ENCODE data around the gene KMT5B. TPM values are rescaled to one million over a fixed set of nuclear protein-coding genes. Genes with fewer than 3 reads are reported as not detected.
A peak's percentile ranks its signal among the peaks of the same experiment; 100 is the strongest.

KMT5B gene
- total RNA-seq, 2 experiments from 2014 or later, result 25.7 to 28.0 TPM

DNA sequence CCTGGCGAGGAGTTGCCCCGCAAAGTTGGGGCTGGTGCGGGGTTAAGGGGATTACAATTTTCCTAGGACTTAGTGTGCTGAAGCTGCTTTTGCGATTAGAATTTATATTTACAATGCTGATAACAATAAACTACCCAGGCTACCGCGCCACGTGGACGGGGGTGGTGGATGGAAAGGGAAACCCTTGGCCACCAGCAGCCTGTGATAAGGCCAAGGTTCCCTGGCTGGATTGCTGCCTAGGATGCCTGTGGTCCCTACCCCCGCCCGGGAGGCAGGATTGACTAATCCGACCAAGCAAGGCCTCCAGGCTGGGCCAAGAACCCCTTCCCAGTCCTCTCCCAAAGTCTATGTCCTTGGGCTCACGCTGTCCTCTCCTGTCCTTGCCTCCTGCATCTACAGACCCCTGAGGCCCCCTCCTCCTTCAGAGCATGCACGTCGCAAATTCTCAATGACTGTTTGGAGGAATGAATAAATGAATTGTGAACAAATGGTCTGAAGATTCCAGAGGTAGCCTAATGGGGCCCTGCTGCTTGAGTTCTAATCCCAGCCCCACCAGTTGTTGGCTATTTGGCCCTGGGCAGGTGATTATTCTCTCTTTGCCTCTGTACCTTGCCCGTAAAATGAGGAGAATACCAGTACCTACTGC, 84.3 kb downstream of the KMT5B start:
- H3K27ac Mint-ChIP-seq, result no peak overlapping the region
- peaks cover 5% of the 10 kb centered on the region for H3K36me3 Mint-ChIP-seq (ENCODE audit: low read depth)
- H3K27me3 Mint-ChIP-seq, result peaks cover 14% of the 10 kb centered on the region
- ChIA-PET POLR2A (interaction anchor here (1.2 kb wide), 1 partner anchor 27 kb away, joined by 3 read pairs; no protein-coding TSS in a partner anchor), CTCF (no interaction called here)
- no peak overlapping the region for H3K4me3 Mint-ChIP-seq
- H3K9me3 Mint-ChIP-seq, result peaks cover 12% of the 10 kb centered on the region
- H3K4me1 Mint-ChIP-seq, result no peaks in the 10 kb centered on the region
- no peak for DNase-seq

DNA sequence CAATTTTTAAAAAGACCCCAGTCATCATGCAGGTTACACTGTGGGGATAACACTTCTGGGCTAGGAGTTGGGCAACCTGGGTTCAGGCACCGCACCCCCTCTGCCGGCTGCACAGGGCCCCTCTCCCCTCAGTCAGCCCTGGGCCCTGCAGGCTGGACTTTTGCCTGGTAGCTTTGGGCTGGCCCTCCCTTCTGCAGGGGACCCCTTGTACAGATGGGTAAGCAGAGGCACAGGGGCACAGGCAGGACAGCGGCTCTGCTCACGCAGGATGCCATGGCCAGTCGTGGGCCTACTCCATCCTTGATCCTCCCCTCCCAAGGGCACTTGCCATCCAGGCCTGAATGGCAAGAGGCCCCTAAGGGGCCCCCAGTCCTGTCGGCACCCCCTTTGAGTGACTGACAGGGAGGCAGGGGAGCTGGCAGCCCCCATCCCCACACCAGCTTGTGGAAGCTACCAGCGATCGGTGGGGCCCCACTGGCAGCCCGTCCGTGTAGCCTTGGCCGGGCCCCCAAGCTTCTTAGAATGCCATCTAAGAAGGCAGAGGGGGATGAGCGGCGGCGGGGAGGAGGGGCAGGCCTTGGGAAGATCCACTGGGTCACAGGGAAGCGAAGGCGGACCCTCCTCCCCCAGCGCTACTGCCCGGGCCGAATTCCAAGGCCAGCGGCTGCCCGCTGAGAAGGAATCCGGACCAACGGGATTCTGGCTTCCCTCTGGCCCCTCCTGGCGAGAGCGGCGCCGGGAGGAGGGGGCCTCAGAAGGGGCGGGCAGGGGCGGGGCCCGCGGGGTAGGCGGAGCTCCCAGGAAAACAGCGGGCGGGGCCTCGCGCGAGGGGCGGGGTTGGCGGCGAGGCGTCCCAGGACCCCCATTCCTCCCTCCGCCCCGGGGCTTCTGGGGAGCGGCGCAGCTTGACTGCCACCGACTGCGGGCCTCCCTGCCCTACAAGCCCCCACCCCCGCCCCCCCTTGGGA, 85.1 kb downstream of the KMT5B start:
- Mint-ChIP-seq H3K27ac (no peak overlapping the region), H3K9me3 (peaks cover 9% of the 10 kb centered on the region), H3K27me3 (peaks cover 16% of the 10 kb centered on the region), H3K4me1 (no peaks in the 10 kb centered on the region), H3K36me3 (ENCODE audit: low read depth) (peaks cover 5% of the 10 kb centered on the region), H3K4me3 (no peak overlapping the region)
- ChIA-PET POLR2A (no interaction called here), CTCF (no interaction called here)
- no peak for DNase-seq

DNA sequence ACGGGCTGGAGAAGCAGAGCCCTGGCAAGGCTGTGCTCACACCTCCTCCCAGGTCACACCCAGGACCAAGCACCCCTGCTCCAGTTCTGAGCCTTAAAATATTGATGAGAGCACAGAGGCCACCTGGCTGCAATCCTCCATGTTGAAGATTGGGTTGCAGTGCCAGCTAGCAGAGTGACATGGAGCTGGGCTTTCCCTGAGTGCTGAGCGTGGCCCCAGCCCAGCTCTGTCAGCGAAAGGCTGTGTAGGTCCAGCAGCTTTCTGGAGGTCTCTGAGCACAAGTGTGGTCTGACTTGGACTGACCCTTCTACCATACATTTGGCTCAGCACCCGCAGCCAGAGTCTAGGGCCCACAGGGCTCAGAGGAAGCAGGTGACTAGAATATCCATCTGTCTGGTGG, 87.9 kb downstream of the KMT5B start:
- Mint-ChIP-seq H3K4me3 (no peak overlapping the region), H3K27ac (no peak overlapping the region), H3K4me1 (peaks cover 9% of the 10 kb centered on the region), H3K27me3 (peaks cover 15% of the 10 kb centered on the region), H3K36me3 (ENCODE audit: low read depth) (no peaks in the 10 kb centered on the region), H3K9me3 (no peaks in the 10 kb centered on the region)
- CTCF ChIA-PET, result no interaction called here
- POLR2A ChIA-PET, result no interaction called here
- DNase-seq, result no peak

DNA sequence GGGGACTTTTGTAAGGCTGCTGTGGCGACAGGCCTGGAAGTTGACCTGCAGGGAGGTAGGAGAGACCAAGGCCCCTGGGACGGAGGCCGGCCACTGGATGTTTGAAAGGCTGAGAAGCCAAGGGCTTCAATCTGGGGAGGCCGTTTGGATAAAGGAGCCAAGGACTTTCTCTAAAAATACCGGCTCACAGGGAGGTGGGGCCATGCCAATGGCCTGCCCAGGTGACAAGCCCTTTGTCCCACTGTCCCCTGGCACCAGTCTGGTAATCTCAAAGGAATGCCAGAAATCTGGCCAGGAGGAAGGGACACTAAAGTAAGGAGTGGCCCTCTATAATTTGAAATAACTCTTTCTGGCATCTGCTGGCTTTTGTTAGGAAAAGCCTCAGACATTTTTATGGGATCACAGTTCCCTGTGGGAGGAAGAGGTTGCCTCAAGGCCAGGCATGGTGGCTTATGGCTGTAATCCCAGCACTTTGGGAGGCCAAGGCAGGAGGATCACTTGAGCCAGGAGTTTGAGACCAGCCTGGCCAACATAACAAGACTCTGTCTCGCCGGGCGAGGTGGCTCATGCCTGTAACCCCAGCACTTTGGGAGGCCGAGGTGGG, 90.1 kb downstream of the KMT5B start:
- Mint-ChIP-seq H3K27me3 (peaks cover 2% of the 10 kb centered on the region), H3K9me3 (no peaks in the 10 kb centered on the region), H3K27ac (no peak overlapping the region), H3K4me3 (peak overlapping the region; percentile 5), H3K4me1 (peaks cover 12% of the 10 kb centered on the region), H3K36me3 (ENCODE audit: low read depth) (no peaks in the 10 kb centered on the region)
- CTCF ChIA-PET, result no interaction called here
- no peak for DNase-seq
- POLR2A ChIA-PET, result no interaction called here

DNA sequence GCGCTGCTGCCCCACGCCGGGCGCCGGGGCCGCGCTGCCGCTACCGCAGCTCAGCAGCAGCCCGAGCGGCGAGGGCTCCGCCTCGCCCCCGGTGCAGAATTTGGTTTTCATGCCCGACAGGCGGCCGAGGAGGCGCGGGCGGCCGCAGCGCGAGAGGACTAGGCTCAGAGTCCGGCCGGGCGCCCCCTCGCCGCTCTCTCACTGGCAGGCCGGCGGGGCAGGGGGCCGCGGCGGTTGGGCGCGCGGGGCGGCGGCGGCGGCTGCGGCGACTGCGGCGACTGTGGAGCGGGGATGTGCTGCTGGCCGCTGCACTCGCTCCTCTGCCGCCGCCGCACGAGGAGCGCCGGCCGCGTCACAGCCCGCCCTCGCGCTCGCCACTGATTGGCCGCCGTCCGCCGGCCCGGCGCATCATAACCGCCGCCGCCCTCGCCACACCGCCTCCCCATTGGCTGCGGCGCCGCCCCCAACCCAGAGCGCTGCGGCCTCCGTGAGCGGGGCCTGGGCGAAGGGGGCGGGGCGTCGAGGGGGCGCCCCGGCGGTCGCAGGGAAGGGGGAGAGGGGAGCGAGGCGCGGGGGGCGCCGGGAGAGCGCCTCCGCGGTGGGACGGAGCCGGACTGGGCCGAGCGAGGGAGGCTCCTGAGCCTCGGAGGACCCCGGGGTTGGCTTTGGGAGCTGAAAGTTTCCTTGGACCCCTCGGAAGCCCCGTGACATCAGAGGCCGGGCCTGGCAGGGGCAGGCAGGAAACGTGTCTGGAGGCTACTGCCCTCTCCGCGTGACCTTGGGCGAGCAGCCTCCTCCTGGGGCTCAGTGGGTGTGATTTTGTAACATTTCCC, 91.8 kb downstream of the KMT5B start, which contains the start of gene CHKA:
Gene CHKA, minus strand, starts transcription at position 322 of the 833 bp plus-strand sequence. Its CDS starts 211 bp downstream, at position 111.
- peaks cover 2% of the 10 kb centered on the region for H3K27me3 Mint-ChIP-seq
- H3K4me3 Mint-ChIP-seq, result peak within 1 kb of the TSS; percentile 64
- no peaks in the 10 kb centered on the region for H3K36me3 Mint-ChIP-seq (ENCODE audit: low read depth)
- H3K4me1 Mint-ChIP-seq, result peaks cover 12% of the 10 kb centered on the region
- POLR2A ChIA-PET, result no interaction called here
- peak; percentile 82 for DNase-seq
- H3K9me3 Mint-ChIP-seq, result no peaks in the 10 kb centered on the region
- CTCF ChIA-PET, result no interaction called here
- H3K27ac Mint-ChIP-seq, result peak within 1 kb of the TSS; percentile 58

DNA sequence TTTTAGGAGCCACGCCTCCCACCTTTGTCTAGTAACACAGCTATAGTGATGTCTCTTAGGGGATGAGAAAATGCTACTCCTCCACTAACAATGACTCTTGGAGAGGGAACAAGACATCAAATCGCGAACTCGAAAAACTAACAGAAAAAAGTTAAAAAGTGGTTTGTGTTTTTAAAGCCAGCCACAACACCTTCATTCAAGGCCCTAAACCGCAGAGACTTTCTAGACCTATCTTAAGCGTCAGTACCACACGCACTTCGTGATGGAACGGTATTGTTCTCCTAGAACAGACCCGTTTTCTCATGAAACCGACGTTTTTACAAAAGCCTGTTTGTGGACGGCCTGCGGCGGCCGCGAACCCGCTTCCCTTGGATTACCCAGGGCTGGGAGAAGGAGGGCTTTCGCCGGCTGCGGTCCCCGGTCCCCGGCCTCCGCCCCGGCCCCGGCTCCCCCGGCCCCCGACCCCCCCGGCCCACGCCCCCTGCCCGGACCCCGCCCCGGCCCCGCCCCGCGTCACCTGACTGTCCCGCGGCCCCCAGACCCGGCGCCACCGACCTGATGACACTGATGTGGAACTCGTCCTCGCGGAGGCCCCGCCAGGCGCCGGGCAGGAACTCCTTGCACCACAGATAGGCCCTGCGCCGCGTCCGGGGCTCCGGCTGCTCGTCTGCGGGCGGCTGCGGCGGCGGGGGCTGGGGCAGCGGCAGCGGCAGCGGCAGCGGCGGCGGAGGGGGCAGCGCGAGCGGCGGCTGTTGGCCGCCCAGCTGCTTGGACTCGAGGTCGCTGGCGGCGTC, 92.6 kb downstream of the KMT5B start:
- DNase-seq, result peak; percentile 55
- Mint-ChIP-seq H3K4me3 (peak overlapping the region; percentile 64), H3K27me3 (peaks cover 2% of the 10 kb centered on the region), H3K27ac (peak overlapping the region; percentile 58), H3K9me3 (no peaks in the 10 kb centered on the region), H3K4me1 (peaks cover 12% of the 10 kb centered on the region), H3K36me3 (ENCODE audit: low read depth) (no peaks in the 10 kb centered on the region)
- POLR2A ChIA-PET, result no interaction called here
- CTCF ChIA-PET, result interaction anchor here (0.7 kb wide), 1 partner anchor 117 kb away, joined by 3 read pairs; no protein-coding TSS in a partner anchor

DNA sequence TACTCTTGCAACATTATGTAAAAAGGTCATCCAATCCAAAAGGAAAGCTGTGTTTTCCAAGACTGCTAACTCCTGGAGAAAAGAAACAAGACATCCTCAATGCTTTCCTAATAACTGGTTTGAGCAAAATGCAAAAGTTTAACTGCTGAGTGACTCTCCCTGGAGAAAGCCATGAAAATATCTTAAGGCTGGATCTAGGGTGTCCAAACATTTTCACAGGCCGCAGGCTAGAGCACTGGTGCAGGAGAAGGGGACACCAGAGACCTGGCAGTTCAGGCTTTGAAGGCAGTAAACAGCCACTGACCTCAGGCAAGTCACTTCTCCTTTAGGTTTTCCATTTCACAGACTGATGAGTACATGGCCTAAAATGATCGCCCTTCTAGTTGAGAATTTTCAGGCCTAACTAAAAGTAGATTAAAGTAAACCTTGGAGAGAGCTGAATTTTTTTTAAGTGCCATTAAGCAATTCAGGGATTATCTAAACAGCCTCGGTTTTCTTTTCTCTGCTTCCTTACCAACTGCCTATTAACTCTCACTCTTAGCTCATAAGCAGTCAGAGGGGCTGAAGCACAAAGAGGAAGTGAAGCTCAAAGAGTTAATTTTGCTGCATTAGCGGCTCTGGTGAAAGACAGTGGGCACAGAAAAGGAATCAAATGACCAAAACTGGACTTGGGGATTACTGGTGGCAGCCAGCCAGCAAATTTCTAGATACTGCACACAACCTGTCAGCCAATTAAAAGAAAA, 94.2 kb downstream of the KMT5B start:
- H3K27me3 Mint-ChIP-seq, result peaks cover 2% of the 10 kb centered on the region
- H3K27ac Mint-ChIP-seq, result no peak overlapping the region
- no peaks in the 10 kb centered on the region for H3K36me3 Mint-ChIP-seq (ENCODE audit: low read depth)
- H3K4me3 Mint-ChIP-seq, result no peak overlapping the region
- peaks cover 12% of the 10 kb centered on the region for H3K4me1 Mint-ChIP-seq
- ChIA-PET POLR2A (interaction anchor here (1.0 kb wide), 1 partner anchor 88 kb away, joined by 4 read pairs; the partner anchor contains the start of gene NDUFS8), CTCF (no interaction called here)
- no peak for DNase-seq
- H3K9me3 Mint-ChIP-seq, result no peaks in the 10 kb centered on the region

DNA sequence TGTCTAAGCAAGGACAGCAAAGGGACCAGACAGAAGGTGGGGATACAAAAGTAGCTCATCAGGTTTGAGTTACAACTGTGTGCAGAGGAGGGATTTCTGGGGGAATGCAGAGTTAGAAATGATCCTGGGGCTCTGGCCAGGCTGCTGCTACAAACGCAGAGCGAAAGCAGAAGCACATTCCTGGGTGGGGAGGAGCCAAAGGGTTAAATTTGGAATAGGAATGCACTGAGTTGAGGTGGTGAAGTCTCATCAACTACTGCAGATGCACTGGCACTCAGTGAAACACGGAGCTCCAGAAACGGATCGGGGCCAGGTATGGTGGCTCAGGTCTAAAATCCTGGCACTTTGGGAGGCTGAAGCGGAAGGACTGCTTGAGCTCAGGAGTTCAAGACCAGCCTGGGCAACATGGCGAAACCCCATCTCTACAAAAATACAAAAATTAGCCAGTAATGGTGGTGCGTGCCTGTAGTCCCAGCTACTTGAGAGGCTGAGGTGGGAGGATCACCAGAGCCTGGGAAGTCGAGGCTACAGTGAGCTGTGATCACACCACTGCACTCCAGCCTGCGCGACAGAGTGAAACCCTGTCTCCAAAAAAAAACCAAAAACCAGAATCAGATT, 95.1 kb downstream of the KMT5B start:
- CTCF ChIA-PET, result no interaction called here
- no peak overlapping the region for H3K4me3 Mint-ChIP-seq
- POLR2A ChIA-PET, result interaction anchor here (1.0 kb wide), 1 partner anchor 87 kb away, joined by 4 read pairs; the partner anchor contains the start of gene NDUFS8

DNA sequence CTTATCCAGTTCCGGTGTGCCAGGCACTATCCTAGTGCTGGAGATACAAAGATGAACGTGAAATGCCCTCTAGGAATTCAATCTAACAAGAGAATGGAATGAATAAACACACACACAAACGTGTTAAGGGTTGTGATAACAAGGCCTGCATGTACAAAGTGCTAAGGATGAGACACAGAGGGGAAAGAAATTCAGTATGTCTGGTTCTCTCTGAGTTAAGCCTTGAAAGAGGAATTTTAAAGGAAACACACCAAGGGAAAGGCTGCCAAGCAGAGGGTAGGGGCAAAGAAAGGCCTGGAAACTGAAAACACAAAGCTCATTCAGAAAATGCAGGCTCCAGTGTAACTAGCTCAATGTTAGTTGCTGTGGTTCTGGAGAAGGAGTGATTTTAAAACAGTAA, 96.1 kb downstream of the KMT5B start:
- Mint-ChIP-seq H3K36me3 (ENCODE audit: low read depth) (no peaks in the 10 kb centered on the region), H3K9me3 (no peaks in the 10 kb centered on the region), H3K27me3 (no peaks in the 10 kb centered on the region), H3K4me1 (peaks cover 9% of the 10 kb centered on the region), H3K4me3 (no peak overlapping the region), H3K27ac (no peak overlapping the region)
- POLR2A ChIA-PET, result no interaction called here
- no peak for DNase-seq
- CTCF ChIA-PET, result no interaction called here

More for the DNA sequence above, 95.1 kb downstream of the KMT5B start:
- H3K36me3 Mint-ChIP-seq (ENCODE audit: low read depth), result no peaks in the 10 kb centered on the region
- no peaks in the 10 kb centered on the region for H3K27me3 Mint-ChIP-seq
- H3K4me1 Mint-ChIP-seq, result peaks cover 12% of the 10 kb centered on the region
- no peaks in the 10 kb centered on the region for H3K9me3 Mint-ChIP-seq
- no peak for DNase-seq
- no peak overlapping the region for H3K27ac Mint-ChIP-seq

DNA sequence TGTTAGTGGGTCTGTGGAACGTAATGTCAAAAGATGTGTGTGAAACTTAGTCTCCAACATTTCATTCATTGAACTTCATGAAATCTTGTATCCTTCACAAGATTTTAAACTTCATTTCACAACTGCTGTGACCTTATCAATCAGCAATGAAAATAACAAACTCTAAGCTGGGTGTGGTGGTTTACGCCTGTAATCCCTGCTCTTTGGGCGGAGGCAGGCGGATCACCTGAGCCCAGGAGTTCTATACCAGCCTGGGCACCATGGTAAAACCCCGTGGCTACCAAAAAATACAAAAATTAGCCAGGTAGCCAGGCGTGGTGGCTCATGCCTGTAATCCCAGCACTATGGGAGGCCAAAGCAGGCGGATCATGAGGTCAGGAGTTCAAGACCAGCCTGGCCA, 97.0 kb downstream of the KMT5B start:
- no peaks in the 10 kb centered on the region for H3K36me3 Mint-ChIP-seq (ENCODE audit: low read depth)
- DNase-seq, result no peak
- H3K27me3 Mint-ChIP-seq, result no peaks in the 10 kb centered on the region
- no peak overlapping the region for H3K27ac Mint-ChIP-seq
- H3K9me3 Mint-ChIP-seq, result no peaks in the 10 kb centered on the region
- peaks cover 5% of the 10 kb centered on the region for H3K4me1 Mint-ChIP-seq
- no peak overlapping the region for H3K4me3 Mint-ChIP-seq
- CTCF ChIA-PET, result no interaction called here
- POLR2A ChIA-PET, result no interaction called here

DNA sequence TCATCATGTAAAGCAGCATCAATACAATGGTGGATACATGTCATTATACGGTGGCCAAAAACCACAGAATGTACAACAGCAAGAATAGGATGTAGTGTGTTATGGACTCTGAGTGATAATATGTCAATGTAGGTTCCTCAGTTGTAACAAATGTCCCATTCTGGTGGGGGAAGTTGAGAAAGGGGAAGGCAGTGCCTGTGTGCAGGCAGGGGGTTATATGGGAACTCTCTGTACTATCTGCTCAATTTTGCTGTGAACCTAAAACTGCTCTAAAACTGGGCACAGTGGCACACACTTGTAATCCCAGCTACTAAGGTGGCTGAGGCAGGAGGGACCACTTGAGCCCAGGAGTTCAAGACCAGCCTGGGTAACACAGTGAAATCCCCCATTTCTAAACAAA, 97.8 kb downstream of the KMT5B start:
- Mint-ChIP-seq H3K36me3 (ENCODE audit: low read depth) (no peaks in the 10 kb centered on the region), H3K4me1 (peaks cover 4% of the 10 kb centered on the region), H3K4me3 (no peak overlapping the region), H3K27me3 (no peaks in the 10 kb centered on the region), H3K9me3 (no peaks in the 10 kb centered on the region), H3K27ac (no peak overlapping the region)
- CTCF ChIA-PET, result no interaction called here
- POLR2A ChIA-PET, result no interaction called here
- DNase-seq, result no peak
